ENCODE measurements around the gene RBKS. TPM values are rescaled to one million over a fixed set of nuclear protein-coding genes. Genes with fewer than 3 reads are reported as not detected.

RBKS gene
- 1 to 10 TPM; 2.4 to 9.7 (median 3.6) TPM for total RNA-seq

GRCh38 chr2:27890146-27890923 lies at the start of gene RBKS, which contains the start of gene BABAM2:
Gene RBKS (minus strand): TSS chr2:27890387. CDS start chr2:27890345, 42 bp downstream.
Gene BABAM2 (plus strand): TSS chr2:27890729. CDS start chr2:27894557, 3,828 bp downstream.
- WGBS, 10 experiments, result 0 to 2% (median 1%) methylated on average over 1 to 13 of the region's 79 CpGs; no CpG with 5 or more reads in 6 of the 10 experiments
- in situ Hi-C loops (cut with MboI; ENCODE audit: low pct_unique_long_range_greater_than_20kb in 2 of 9, low sequenced_read_pairs in 9 of 9, unreplicated experiment in 9 of 9), result no loop called here
- ATAC-seq (replicated peaks in 6 of 8), result peak; percentile 82 to 94 (median 92)
- Histone ChIP-seq H3K27ac (peak within 1 kb of the TSS; percentile 93 to 96), H3K4me3 (peak within 1 kb of the TSS; percentile 52 to 69 (median 57)), H3K4me1 (replicated peaks in 1 of 2) (peaks cover 0 to 5% of the 10 kb centered on the region in 2 donors)

GRCh38 chr2:27935026-27935425 lies 44.8 kb upstream of the RBKS start:
- Histone ChIP-seq H3K27ac (no peak overlapping the region), H3K4me1 (replicated peaks in 1 of 2) (no peaks in the 10 kb centered on the region), H3K4me3 (no peak overlapping the region)
- 54 to 89% (median 75%) methylated on average over 1 to 3 of the region's 3 CpGs; no CpG with 5 or more reads in 2 of the 10 experiments for WGBS, 10 experiments
- in situ Hi-C loops (cut with MboI; ENCODE audit: low pct_unique_long_range_greater_than_20kb in 2 of 9, low sequenced_read_pairs in 9 of 9, unreplicated experiment in 9 of 9), result no loop called here
- peak in 3 of 8 experiments; percentile 38 to 94 (median 86) for ATAC-seq (replicated peaks in 6 of 8)

- in situ Hi-C loops (cut with MboI; ENCODE audit: low pct_unique_long_range_greater_than_20kb in 2 of 9, low sequenced_read_pairs in 9 of 9, unreplicated experiment in 9 of 9), result no loop called here
- no peak for ATAC-seq (replicated peaks in 6 of 8)
- H3K4me1 ChIP-seq (replicated peaks in 1 of 2), result no peaks in the 10 kb centered on the region
- no peak overlapping the region for H3K27ac ChIP-seq
- 92 to 100% (median 100%) methylated on average over 1 to 2 of the region's 2 CpGs; no CpG with 5 or more reads in 1 of the 10 experiments for WGBS, 10 experiments
- H3K4me3 ChIP-seq, result no peak overlapping the region
These were observed 42.2 kb upstream of the RBKS start for GRCh38 chr2:27932396-27932795.

DNA sequence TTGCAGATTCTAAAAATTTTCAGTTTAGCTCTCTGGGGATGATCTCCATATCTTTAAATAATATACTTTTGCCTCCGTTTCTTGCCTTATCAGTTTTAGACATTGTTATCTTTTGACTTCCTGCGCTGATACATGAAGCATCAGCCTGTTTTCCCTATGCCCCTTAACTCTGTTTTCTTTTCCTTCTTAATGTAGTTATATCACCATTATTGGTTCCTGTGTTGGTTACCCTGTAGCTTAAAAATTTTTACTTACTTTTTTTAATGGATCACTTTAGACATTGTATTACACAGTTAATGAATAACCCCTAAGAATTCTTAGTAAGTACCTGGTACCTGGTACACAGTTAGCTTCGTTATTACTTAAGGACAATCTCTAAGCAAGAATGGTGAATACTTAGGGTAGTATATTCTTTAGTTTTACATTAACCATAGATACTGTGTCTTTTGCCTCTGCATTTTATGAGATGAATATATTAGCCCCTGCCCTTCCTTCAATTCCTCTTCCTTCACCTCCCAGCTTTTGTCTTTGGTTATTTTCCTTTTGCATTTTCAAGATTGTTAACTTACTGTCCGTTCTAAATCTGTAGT lies 41.3 kb upstream of the RBKS start:
- Histone ChIP-seq H3K4me3 (no peak overlapping the region), H3K27ac (no peak overlapping the region), H3K4me1 (replicated peaks in 1 of 2) (no peaks in the 10 kb centered on the region)
- 72 to 100% (median 94%) methylated on average over 2 to 4 of the region's 4 CpGs for WGBS, 10 experiments
- ATAC-seq (replicated peaks in 6 of 8), result no peak
- in situ Hi-C loops (cut with MboI; ENCODE audit: low pct_unique_long_range_greater_than_20kb in 2 of 9, low sequenced_read_pairs in 9 of 9, unreplicated experiment in 9 of 9), result no loop called here

DNA sequence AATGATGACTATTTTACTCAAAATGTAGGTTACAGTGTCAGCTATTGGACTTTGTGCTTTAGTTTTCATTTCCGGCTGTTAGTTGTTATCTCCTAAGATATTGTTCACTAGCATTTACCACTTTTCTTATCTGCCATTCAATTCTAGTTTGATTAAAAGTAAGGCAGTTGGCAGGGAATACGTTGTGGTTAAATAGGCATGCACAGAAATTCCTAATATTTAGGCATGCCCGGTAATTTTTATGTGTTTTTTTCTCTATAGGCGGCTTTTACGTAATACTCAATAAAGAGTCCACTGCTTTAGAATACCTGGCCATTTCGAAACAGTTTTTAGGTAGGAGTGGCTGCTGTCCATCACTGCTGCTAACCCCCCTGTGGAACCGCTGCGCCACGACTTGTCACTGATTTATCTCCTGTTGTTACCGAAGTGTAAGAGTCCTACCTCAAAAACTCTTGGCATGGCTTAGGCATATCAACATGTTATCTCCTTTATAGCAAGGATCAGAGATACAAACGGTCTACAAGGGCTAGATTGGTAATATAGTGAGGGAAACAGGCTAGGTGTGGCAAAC lies 39.8 kb upstream of the RBKS start:
- no peak for ATAC-seq (replicated peaks in 6 of 8)
- Histone ChIP-seq H3K27ac (no peak overlapping the region), H3K4me1 (replicated peaks in 1 of 2) (no peaks in the 10 kb centered on the region), H3K4me3 (no peak overlapping the region)
- in situ Hi-C loops (cut with MboI; ENCODE audit: low pct_unique_long_range_greater_than_20kb in 2 of 9, low sequenced_read_pairs in 9 of 9, unreplicated experiment in 9 of 9), result no loop called here
- whole genome bisulfite sequencing, 10 experiments, result 72 to 100% (median 90%) methylated on average over 1 to 11 of the region's 11 CpGs

- WGBS, 10 experiments, result 94 to 100% (median 100%) methylated on average over 1 to 4 of the region's 4 CpGs; no CpG with 5 or more reads in 2 of the 10 experiments
- Histone ChIP-seq H3K27ac (no peak overlapping the region), H3K4me3 (no peak overlapping the region), H3K4me1 (replicated peaks in 1 of 2) (no peaks in the 10 kb centered on the region)
- ATAC-seq (replicated peaks in 6 of 8), result no peak
- in situ Hi-C loops (cut with MboI; ENCODE audit: low pct_unique_long_range_greater_than_20kb in 2 of 9, low sequenced_read_pairs in 9 of 9, unreplicated experiment in 9 of 9), result no loop called here
These were observed 35.7 kb upstream of the RBKS start for GRCh38 chr2:27925766-27926472.

DNA sequence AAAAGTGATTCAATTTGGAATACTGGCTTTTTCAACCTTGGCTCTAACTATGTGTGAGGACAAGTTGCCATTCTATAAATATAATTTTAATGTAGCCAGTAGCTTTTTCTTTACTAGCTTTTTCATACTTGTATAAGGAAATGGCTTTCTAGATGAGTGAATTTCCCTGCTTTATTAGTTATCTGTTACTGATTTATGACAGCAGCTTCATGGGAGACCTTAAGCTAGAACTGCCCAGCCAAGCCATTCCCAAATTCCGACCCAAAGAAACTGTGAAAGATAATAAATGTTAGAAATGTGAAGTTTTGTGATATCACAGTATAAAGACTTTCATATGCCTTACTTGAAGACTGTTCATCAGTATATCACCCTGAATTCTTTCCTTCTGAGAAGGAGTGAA lies 32.7 kb upstream of the RBKS start:
- no peaks in the 10 kb centered on the region for H3K4me1 ChIP-seq (replicated peaks in 1 of 2)
- in situ Hi-C loops (cut with MboI; ENCODE audit: low pct_unique_long_range_greater_than_20kb in 2 of 9, low sequenced_read_pairs in 9 of 9, unreplicated experiment in 9 of 9), result no loop called here
- ATAC-seq (replicated peaks in 6 of 8), result no peak
- no peak overlapping the region for H3K4me3 ChIP-seq
- no peak overlapping the region for H3K27ac ChIP-seq
- WGBS, 10 experiments, result 63 to 100% (median 90%) methylated on average over 1 of the region's 1 CpG; no CpG with 5 or more reads in 3 of the 10 experiments

- ATAC-seq (replicated peaks in 6 of 8), result no peak
- H3K27ac ChIP-seq, result no peak overlapping the region
These were observed 31.8 kb upstream of the RBKS start for GRCh38 chr2:27921880-27922547.

DNA sequence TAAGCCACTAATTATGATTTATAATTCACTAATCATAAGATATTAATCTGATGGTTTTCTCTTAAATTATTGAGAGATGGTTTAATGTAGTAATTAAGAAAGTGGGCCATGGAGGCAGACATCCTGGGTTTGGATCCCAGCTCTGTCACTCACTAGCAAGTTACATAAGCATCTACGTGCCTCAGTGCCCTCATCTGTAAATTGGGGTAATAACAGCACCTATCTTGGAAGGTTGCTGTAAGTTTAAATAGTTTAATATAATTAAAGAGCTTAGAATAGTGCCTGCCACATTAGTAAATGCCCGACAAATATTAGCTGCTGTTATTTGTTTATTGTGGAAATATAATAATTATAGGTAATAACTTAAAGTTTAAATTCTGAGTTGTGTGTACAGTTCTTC lies 31.2 kb upstream of the RBKS start:
- H3K27ac ChIP-seq, result no peak overlapping the region
- H3K4me3 ChIP-seq, result no peak overlapping the region
- WGBS, 10 experiments, result 67 to 100% (median 100%) methylated on average over 1 to 2 of the region's 2 CpGs; no CpG with 5 or more reads in 2 of the 10 experiments
- no peak for ATAC-seq (replicated peaks in 6 of 8)
- in situ Hi-C loops (cut with MboI; ENCODE audit: low pct_unique_long_range_greater_than_20kb in 2 of 9, low sequenced_read_pairs in 9 of 9, unreplicated experiment in 9 of 9), result no loop called here
- peaks cover 0 to 2% of the 10 kb centered on the region in 2 donors for H3K4me1 ChIP-seq (replicated peaks in 1 of 2)

More at GRCh38 chr2:27921880-27922547, 31.8 kb upstream of the RBKS start:
- Histone ChIP-seq H3K4me3 (no peak overlapping the region), H3K4me1 (replicated peaks in 1 of 2) (no peaks in the 10 kb centered on the region)
- 89 to 100% (median 99%) methylated on average over 3 to 6 of the region's 6 CpGs for WGBS, 10 experiments
- in situ Hi-C loops (cut with MboI; ENCODE audit: low pct_unique_long_range_greater_than_20kb in 2 of 9, low sequenced_read_pairs in 9 of 9, unreplicated experiment in 9 of 9), result no loop called here

GRCh38 chr2:27920148-27920885 lies 30.1 kb upstream of the RBKS start:
- no peak overlapping the region for H3K4me3 ChIP-seq
- peak in 1 of 8 experiments; percentile 41 for ATAC-seq (replicated peaks in 6 of 8)
- H3K27ac ChIP-seq, result no peak overlapping the region
- H3K4me1 ChIP-seq (replicated peaks in 1 of 2), result peaks cover 0 to 3% of the 10 kb centered on the region in 2 donors
- in situ Hi-C loops (cut with MboI; ENCODE audit: low pct_unique_long_range_greater_than_20kb in 2 of 9, low sequenced_read_pairs in 9 of 9, unreplicated experiment in 9 of 9), result no loop called here
- WGBS, 10 experiments, result 62 to 93% (median 76%) methylated on average over 2 to 4 of the region's 4 CpGs

- in situ Hi-C loops (cut with MboI; ENCODE audit: low pct_unique_long_range_greater_than_20kb in 2 of 9, low sequenced_read_pairs in 9 of 9, unreplicated experiment in 9 of 9), result no loop called here
- Histone ChIP-seq H3K4me1 (replicated peaks in 1 of 2) (peaks cover 0 to 3% of the 10 kb centered on the region in 2 donors), H3K27ac (no peak overlapping the region), H3K4me3 (no peak overlapping the region)
- 64 to 100% (median 92%) methylated on average over 1 of the region's 1 CpG; no CpG with 5 or more reads in 1 of the 10 experiments for WGBS, 10 experiments
- peak in 1 of 8 experiments; percentile 90 for ATAC-seq (replicated peaks in 6 of 8)
These were observed 26.3 kb upstream of the RBKS start for GRCh38 chr2:27916293-27916995.
